Sigmoid colon (tissue), 7 donors: ENCODE results near the gene GTF3C2. TPM values are rescaled to one million over a fixed set of nuclear protein-coding genes. Genes with fewer than 3 reads are reported as not detected.

Experiments
- DNase-seq: peaks from one replicate; pipeline ENCODE4 v3.0.0-alpha.2; 2019
- H3K27ac ChIP-seq, 4 donors: fragments of 200-600 bp; sonication (generic); one replicate each; pipeline ENCODE4 v1.5.1; 2016 to 2019; ENCODE audit warnings: mild to moderate bottlenecking in 1 of 4
- H3K27me3 ChIP-seq, 3 donors: fragments of 200-600 bp; sonication (generic); one replicate each; pipeline ENCODE4 v1.5.1; 2019; ENCODE audit warnings: mild to moderate bottlenecking in 1 of 3
- H3K36me3 ChIP-seq, 4 donors: fragments of 200-600 bp; sonication (generic); one replicate each; pipeline ENCODE4 v1.5.1; 2016 to 2019
- H3K4me1 ChIP-seq, 4 donors: fragments of 200-600 bp; sonication (generic); one replicate each; pipeline ENCODE4 v1.5.1; 2017 to 2019
- H3K4me3 ChIP-seq, 4 donors: fragments of 200-600 bp; sonication (generic); one replicate each; pipeline ENCODE4 v1.5.1; 2017 to 2019; ENCODE audit warnings: mild to moderate bottlenecking in 2 of 4, moderate library complexity in 1 of 4
- H3K9me3 ChIP-seq, 4 donors: fragments of 200-600 bp in 3 of 4; sonication (generic) in 3 of 4; one replicate each; pipeline versions ENCODE4 v1.5.1 to v1.6.1; 2013 to 2019
- CTCF ChIP-seq, 4 experiments: fragments of 450-650 bp in 3 of 4; fragments of 200-600 bp in 1 of 4; IDR thresholded peaks; one replicate each; pipeline ENCODE4 v1.5.1; 2016 to 2019; ENCODE audit warnings: antibody characterized with exemption in 4 of 4, mild to moderate bottlenecking in 3 of 4, moderate library complexity in 2 of 4
- EP300 ChIP-seq, 4 donors: sonication (generic); formaldehyde crosslinking; IDR thresholded peaks; one replicate each; pipeline ENCODE4 v1.6.1; 2017; ENCODE audit warnings: antibody characterized with exemption in 4 of 4
- POLR2A ChIP-seq, 2 donors: fragments of 450-650 bp; IDR thresholded peaks; one replicate each; pipeline ENCODE4 v1.6.1; 2016; ENCODE audit warnings: antibody characterized with exemption in 2 of 2, mild to moderate bottlenecking in 2 of 2, moderate library complexity in 2 of 2
- POLR2AphosphoS5 ChIP-seq, 4 donors: sonication (generic); formaldehyde crosslinking; IDR thresholded peaks; one replicate each; pipeline ENCODE4 v1.6.1; 2017; ENCODE audit warnings: antibody characterized with exemption in 4 of 4
- WGBS, 2 donors: extraction: QIAGEN DNeasy Blood & Tissue Kit; methylation state at CpG; one replicate each; pipeline ENCODE4 v1.1.7; 2013; 5-methylcytosine and 5-hydroxymethylcytosine counted together
- intact Hi-C: fragments of 100-400 bp; cut with DNase I; formaldehyde crosslinking; loops from one replicate; pipeline ENCODE4 v1.15.1; 2023
- polyA plus RNA-seq, 3 donors: library from polyadenylated mRNA; stranded (reverse); fragments of 200-250 nt; gene quantifications; one replicate each; pipeline ENCODE4 v1.2.3, GENCODE V29; 2013
- total RNA-seq, 4 donors: library from RNA; depleted of rRNA; stranded (reverse); fragments of >200 nt; gene quantifications; one replicate each; pipeline ENCODE4 v1.1.0, GENCODE V29; 2016
- donor health status: healthy with polysubstance abuse.
- donor health status: Bipolar disorder and iron deficiency.
- donor health status: healthy.

GTF3C2 gene
- total and polyA plus RNA-seq, 7 donors, result 23.3 to 46.5 (median 29.3) TPM

- 88 to 94% methylated on average over 8 of the region's 8 CpGs for WGBS, 2 donors
- DNase-seq, result no peak
- intact Hi-C loops, result no loop called here
- TF ChIP-seq CTCF (IDR thresholded peaks at IDR 0.05), result no peak
- TF ChIP-seq POLR2AphosphoS5 (IDR thresholded peaks at IDR 0.05), result no peak
- no peak for TF ChIP-seq POLR2A (IDR thresholded peaks at IDR 0.05)
- no peak for TF ChIP-seq EP300 (IDR thresholded peaks at IDR 0.05)
- H3K4me3 ChIP-seq, result no peak overlapping the region
- no peak overlapping the region for H3K27ac ChIP-seq
- peaks cover 0 to 19% (median 0%) of the 10 kb centered on the region in 3 donors for H3K27me3 ChIP-seq
- H3K9me3 ChIP-seq, result no peaks in the 10 kb centered on the region
- H3K36me3 ChIP-seq, result no peaks in the 10 kb centered on the region
- H3K4me1 ChIP-seq, result no peaks in the 10 kb centered on the region
Measured at GRCh38 chr2:27294928-27295327, 61.6 kb downstream of the GTF3C2 start.

DNA sequence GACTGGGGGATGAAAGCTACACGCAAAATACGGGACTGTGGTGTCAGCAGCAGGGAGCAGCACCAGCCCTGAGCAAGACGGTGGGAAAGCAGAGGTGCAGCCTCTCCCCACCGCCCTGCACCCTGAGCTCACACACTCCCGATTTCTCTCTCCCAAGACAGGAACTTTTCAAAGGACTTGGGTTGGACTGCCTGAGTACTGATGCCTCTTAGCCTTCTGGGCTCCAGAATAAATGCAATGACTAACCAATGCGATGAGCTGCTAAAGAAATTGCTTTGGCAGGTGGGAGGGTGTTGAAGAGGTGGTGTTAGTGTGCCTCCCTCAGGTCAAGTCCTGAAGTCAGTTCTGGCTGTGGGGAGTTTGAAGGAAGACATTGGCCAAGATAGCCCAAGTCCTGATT is 64.7 kb downstream of the GTF3C2 start:
- no peaks in the 10 kb centered on the region for H3K9me3 ChIP-seq
- H3K27ac ChIP-seq, result no peak overlapping the region
- 66 to 70% methylated on average over 6 of the region's 6 CpGs for WGBS, 2 donors
- peaks cover 0 to 16% (median 0%) of the 10 kb centered on the region in 3 donors for H3K27me3 ChIP-seq
- TF ChIP-seq CTCF (IDR thresholded peaks at IDR 0.05) (no peak), POLR2A (IDR thresholded peaks at IDR 0.05) (no peak), EP300 (IDR thresholded peaks at IDR 0.05) (no peak), POLR2AphosphoS5 (IDR thresholded peaks at IDR 0.05) (no peak)
- no peaks in the 10 kb centered on the region for H3K36me3 ChIP-seq
- DNase-seq, result no peak
- H3K4me3 ChIP-seq, result no peak overlapping the region
- intact Hi-C loops, result no loop called here
- peaks cover 0 to 3% (median 0%) of the 10 kb centered on the region in 4 donors for H3K4me1 ChIP-seq

GRCh38 chr2:27290549-27290948 is 66.0 kb downstream of the GTF3C2 start:
- H3K27me3 ChIP-seq, result peaks cover 0 to 15% (median 0%) of the 10 kb centered on the region in 3 donors

DNA sequence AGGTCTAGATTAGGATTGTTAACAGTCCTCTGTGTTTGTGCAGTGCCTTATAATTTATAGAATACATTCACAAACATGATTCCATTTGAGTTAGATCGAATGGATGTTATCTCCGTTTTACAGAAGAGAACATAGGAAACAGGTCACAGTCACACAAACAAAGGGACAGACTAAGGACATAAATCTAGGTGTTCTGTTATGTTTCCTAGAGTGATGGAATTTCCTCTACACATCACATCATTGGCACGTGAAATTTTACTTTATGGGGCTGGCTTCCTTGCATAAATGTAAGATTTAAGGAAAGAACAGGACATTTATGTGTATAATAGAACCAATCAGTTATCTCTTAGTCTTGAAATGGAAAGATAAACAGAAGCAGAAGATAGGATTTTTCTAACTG is 68.0 kb downstream of the GTF3C2 start:
- peaks cover 0 to 3% (median 0%) of the 10 kb centered on the region in 4 donors for H3K4me1 ChIP-seq
- intact Hi-C loops, result no loop called here
- no peak overlapping the region for H3K4me3 ChIP-seq
- TF ChIP-seq EP300 (IDR thresholded peaks at IDR 0.05) (no peak), CTCF (IDR thresholded peaks at IDR 0.05) (no peak), POLR2A (IDR thresholded peaks at IDR 0.05) (no peak), POLR2AphosphoS5 (IDR thresholded peaks at IDR 0.05) (no peak)
- peaks cover 0 to 14% (median 0%) of the 10 kb centered on the region in 3 donors for H3K27me3 ChIP-seq
- WGBS, 2 donors, result 43 to 53% methylated on average over 3 of the region's 3 CpGs
- no peak overlapping the region for H3K27ac ChIP-seq
- no peaks in the 10 kb centered on the region for H3K36me3 ChIP-seq
- no peaks in the 10 kb centered on the region for H3K9me3 ChIP-seq
- DNase-seq, result no peak

More at GRCh38 chr2:27290549-27290948, 66.0 kb downstream of the GTF3C2 start:
- intact Hi-C loops, result no loop called here
- no peaks in the 10 kb centered on the region for H3K36me3 ChIP-seq
- WGBS, 2 donors, result 62 to 89% methylated on average over 5 of the region's 5 CpGs
- DNase-seq, result no peak
- H3K4me3 ChIP-seq, result no peak overlapping the region
- TF ChIP-seq POLR2AphosphoS5 (IDR thresholded peaks at IDR 0.05), result no peak
- peaks cover 0 to 3% (median 0%) of the 10 kb centered on the region in 4 donors for H3K4me1 ChIP-seq
- H3K9me3 ChIP-seq, result no peaks in the 10 kb centered on the region
- H3K27ac ChIP-seq, result no peak overlapping the region

DNA sequence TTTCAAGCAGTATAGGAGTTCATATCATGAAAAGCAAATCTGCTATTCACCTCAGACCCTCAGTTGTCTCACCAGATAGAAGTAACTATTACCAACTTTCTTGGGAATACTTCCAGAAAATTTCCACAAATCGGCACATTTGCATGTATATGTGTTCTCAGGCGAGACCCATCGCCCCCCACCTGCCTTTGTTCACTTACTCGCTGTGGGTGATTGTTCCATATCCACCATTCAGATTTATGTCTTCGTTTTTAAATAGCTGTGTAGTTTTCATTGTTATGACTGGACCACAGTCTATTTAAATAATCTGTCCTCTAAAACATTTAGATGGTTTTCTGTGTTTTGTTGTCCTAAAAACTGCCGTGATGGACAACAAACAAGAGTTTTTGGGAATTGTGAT is 71.1 kb downstream of the GTF3C2 start:
- Histone ChIP-seq H3K4me3 (no peak overlapping the region), H3K27ac (no peak overlapping the region), H3K36me3 (no peaks in the 10 kb centered on the region), H3K4me1 (peaks cover 0 to 3% (median 0%) of the 10 kb centered on the region in 4 donors), H3K9me3 (no peaks in the 10 kb centered on the region), H3K27me3 (peaks cover 0 to 23% (median 4%) of the 10 kb centered on the region in 3 donors)
- intact Hi-C loops, result no loop called here
- DNase-seq, result no peak
- 67 to 87% methylated on average over 6 of the region's 6 CpGs for whole genome bisulfite sequencing, 2 donors
- no peak for TF ChIP-seq CTCF (IDR thresholded peaks at IDR 0.05)
- no peak for TF ChIP-seq POLR2A (IDR thresholded peaks at IDR 0.05)
- no peak for TF ChIP-seq POLR2AphosphoS5 (IDR thresholded peaks at IDR 0.05)
- no peak for TF ChIP-seq EP300 (IDR thresholded peaks at IDR 0.05)
